BJ (cell line): ENCODE measurements around the gene MANEAL. TPM values are rescaled to one million over a fixed set of nuclear protein-coding genes. Genes with fewer than 3 reads are reported as not detected.
A peak's percentile ranks its signal among the peaks of the same experiment; 100 is the strongest.

Experiments
- CTCF ChIA-PET: fragments of 350-600 bp; formaldehyde crosslinking; extraction: SDS; loops from one replicate; lab custom pipeline; 2021; ENCODE audit warnings: antibody characterized with exemption, inconsistent platforms; lab: Yijun Ruan, JAX
- POLR2A ChIA-PET: fragments of 300-600 bp; sonication (Branson Sonifier 250); formaldehyde crosslinking; extraction: SDS; loops from one replicate; lab custom pipeline; 2021; ENCODE audit warnings: antibody characterized with exemption; lab: Charles Lee
- DNase-seq: peaks from one replicate; pipeline ENCODE4 v3.0.0-alpha.2; 2011; ENCODE audit warnings: low read depth
- H3K27me3 ChIP-seq: 2 replicates; pipeline ENCODE4 v1.6.0; 2011; ENCODE audit warnings: low read length; ENCODE audit not compliant: control insufficient read depth, insufficient read depth
- H3K36me3 ChIP-seq: 2 replicates; pipeline ENCODE4 v1.5.1; 2011; ENCODE audit warnings: low read length; ENCODE audit not compliant: control insufficient read depth, insufficient read depth
- H3K4me3 ChIP-seq: 2 replicates; pipeline ENCODE4 v1.5.1; 2011; ENCODE audit warnings: low read depth, mild to moderate bottlenecking, control low read depth, low read length
- CTCF ChIP-seq: IDR thresholded peaks from 2 replicates; pipeline ENCODE4 v1.5.1; 2011; ENCODE audit warnings: low read depth, mild to moderate bottlenecking, control low read depth, inconsistent platforms, low read length, moderate library complexity; ENCODE audit not compliant: insufficient read depth
- polyA plus RNA-seq: library from polyadenylated mRNA; depleted of rRNA; stranded (reverse); fragments of >200 nt; gene quantifications from 2 replicates; pipeline ENCODE4 v1.2.3, GENCODE V29; 2011

Gene MANEAL
- polyA plus RNA-seq, 1 experiment: 4.0 TPM

DNA sequence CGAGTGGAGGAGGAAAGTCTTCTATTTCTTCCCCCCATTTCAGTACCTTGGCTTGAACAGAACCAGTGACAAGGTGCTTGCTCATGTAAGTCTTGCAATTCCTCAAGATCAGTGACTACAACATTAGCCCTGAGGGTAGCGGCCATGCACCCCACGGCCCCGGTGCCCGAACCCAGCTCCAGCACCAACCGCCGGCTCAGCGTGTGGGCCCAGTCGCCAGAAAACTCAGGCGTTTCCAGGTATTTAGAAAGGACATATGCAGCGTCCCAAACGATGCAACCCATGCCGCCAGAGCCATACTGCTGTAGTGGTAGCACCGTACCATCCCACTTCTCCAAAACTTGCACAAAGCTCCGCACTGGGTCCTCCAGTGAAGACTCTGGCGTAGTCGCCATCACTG is 11.2 kb upstream of the MANEAL start:
- no peak for TF ChIP-seq CTCF
- no peak overlapping the region for H3K4me3 ChIP-seq
- H3K36me3 ChIP-seq: no peaks in the 10 kb centered on the region
- H3K27me3 ChIP-seq: peaks cover 3% of the 10 kb centered on the region
- no peak for DNase-seq
- CTCF ChIA-PET: no interaction called here
- POLR2A ChIA-PET: no interaction called here

GRCh38 chr1:37792943-37793686 is 532 bp upstream of the MANEAL start:
- DNase-seq: no peak

GRCh38 chr1:37794372-37795339 is 1.0 kb downstream of the MANEAL start:
- CTCF ChIA-PET: no interaction called here
- POLR2A ChIA-PET: no interaction called here
- DNase-seq: no peak
- Histone ChIP-seq H3K27me3 (peaks cover 12% of the 10 kb centered on the region), H3K36me3 (no peaks in the 10 kb centered on the region; the same call in 1 of the 2 replicates), H3K4me3 (peak overlapping the region; percentile 50)
- TF ChIP-seq CTCF: no peak

More at GRCh38 chr1:37792943-37793686, 532 bp upstream of the MANEAL start:
- CTCF ChIA-PET: no interaction called here
- POLR2A ChIA-PET: no interaction called here
- peak overlapping the region; percentile 50 for H3K4me3 ChIP-seq
- TF ChIP-seq CTCF: no peak
- H3K36me3 ChIP-seq: no peaks in the 10 kb centered on the region
- peaks cover 12% of the 10 kb centered on the region for H3K27me3 ChIP-seq

GRCh38 chr1:37795340-37796125 is 1.9 kb downstream of the MANEAL start:
- no peak for TF ChIP-seq CTCF
- no peak for DNase-seq
- Histone ChIP-seq H3K36me3 (peaks cover 3% of the 10 kb centered on the region), H3K27me3 (peaks cover 10% of the 10 kb centered on the region), H3K4me3 (no peak overlapping the region)
- ChIA-PET CTCF (no interaction called here), POLR2A (no interaction called here)
